Liver (tissue), 9 donors: Measurements from ENCODE around the gene PTPRD. TPM values are rescaled to one million over a fixed set of nuclear protein-coding genes. Genes with fewer than 3 reads are reported as not detected.

Source experiments
- DNase-seq: peaks from one replicate; pipeline ENCODE4 v3.0.0-alpha.2; 2017; ENCODE audit warnings: low spot score
- H3K27ac ChIP-seq, 2 donors: one replicate each; pipeline ENCODE4 v1.7.0; 2013; ENCODE audit warnings: inconsistent platforms in 2 of 2, low read length in 2 of 2, control low read depth in 1 of 2, low read depth in 1 of 2, mild to moderate bottlenecking in 1 of 2
- H3K27me3 ChIP-seq, 4 donors: one replicate each; pipeline versions ENCODE4 v1.6.1 to v1.7.0; 2013; ENCODE audit warnings: low read length in 3 of 4, inconsistent platforms in 1 of 4, mild to moderate bottlenecking in 1 of 4, moderate library complexity in 1 of 4; ENCODE audit not compliant: control insufficient read depth in 4 of 4, insufficient read depth in 4 of 4
- H3K36me3 ChIP-seq, 4 donors: one replicate each; pipeline versions ENCODE4 v1.6.1 to v1.7.0; 2013; ENCODE audit warnings: low read length in 3 of 4, mild to moderate bottlenecking in 3 of 4, low read depth in 1 of 4, moderate library complexity in 1 of 4; ENCODE audit not compliant: control insufficient read depth in 4 of 4, insufficient read depth in 3 of 4
- H3K4me1 ChIP-seq, 4 donors: one replicate each; pipeline versions ENCODE4 v1.6.1 to v1.7.0; 2013; ENCODE audit warnings: low read length in 3 of 4, mild to moderate bottlenecking in 3 of 4, moderate library complexity in 1 of 4; ENCODE audit not compliant: control insufficient read depth in 4 of 4, insufficient read depth in 4 of 4
- H3K4me3 ChIP-seq, 3 donors: one replicate each; pipeline versions ENCODE4 v1.6.1 to v1.7.0; 2013; ENCODE audit warnings: low read length in 3 of 3, control low read depth in 1 of 3, low read depth in 1 of 3, mild to moderate bottlenecking in 1 of 3
- H3K9ac ChIP-seq, 2 donors: one replicate each; pipeline ENCODE4 v1.7.0; 2013; ENCODE audit warnings: low read length in 2 of 2, mild to moderate bottlenecking in 2 of 2, moderate library complexity in 2 of 2, control low read depth in 1 of 2, low read depth in 1 of 2
- H3K9me3 ChIP-seq, 4 donors: one replicate each; pipeline versions ENCODE4 v1.6.1 to v1.7.0; 2013; ENCODE audit warnings: low read length in 3 of 4; ENCODE audit not compliant: control insufficient read depth in 4 of 4
- EGR1 ChIP-seq, 2 donors: IDR thresholded peaks; 2 replicates each; pipeline ENCODE4 v1.6.1; 2016 to 2018; ENCODE audit warnings: antibody characterized with exemption in 2 of 2, low read depth in 2 of 2
- FOXA2 ChIP-seq: IDR thresholded peaks from 2 replicates; pipeline ENCODE4 v1.6.1; 2016; ENCODE audit warnings: antibody characterized with exemption
- HNF4A ChIP-seq, 2 donors: conservative IDR thresholded peaks; 2 replicates each; pipeline ENCODE4 v1.6.1; 2016; ENCODE audit warnings: antibody characterized with exemption in 2 of 2, mild to moderate bottlenecking in 2 of 2
- MAX ChIP-seq: IDR thresholded peaks from 2 replicates; pipeline ENCODE4 v1.6.1; 2016; ENCODE audit warnings: antibody characterized with exemption
- NR2F2 ChIP-seq: IDR thresholded peaks from 2 replicates; pipeline ENCODE4 v1.6.1; 2016; ENCODE audit warnings: antibody characterized with exemption
- RAD21 ChIP-seq, 2 donors: IDR thresholded peaks; 2 replicates each; pipeline ENCODE4 v1.6.1; 2016; ENCODE audit warnings: antibody characterized with exemption in 2 of 2, mild to moderate bottlenecking in 2 of 2
- TAF1 ChIP-seq: conservative IDR thresholded peaks from 2 replicates; pipeline ENCODE4 v1.6.1; 2016; ENCODE audit warnings: antibody characterized with exemption, mild to moderate bottlenecking
- YY1 ChIP-seq: IDR thresholded peaks from 2 replicates; pipeline ENCODE4 v1.6.1; 2016; ENCODE audit warnings: antibody characterized with exemption, mild to moderate bottlenecking
- ZBTB33 ChIP-seq: IDR thresholded peaks from 2 replicates; pipeline ENCODE4 v1.6.1; 2016; ENCODE audit warnings: antibody characterized with exemption
- WGBS: extraction: QIAGEN DNeasy Blood & Tissue Kit; methylation state at CpG from one replicate; pipeline ENCODE4 v1.1.7; 2013; 5-methylcytosine and 5-hydroxymethylcytosine counted together
- polyA plus RNA-seq, 2 donors: library from polyadenylated mRNA; stranded (reverse) in 1 of 2; unstranded in 1 of 2; fragments of 200-250 nt in 1 of 2; fragments of >200 nt in 1 of 2; fragmentation: Nextera tagmentation in 1 of 2; extraction: Ambion mirVana in 1 of 2; gene quantifications; one replicate each; pipeline versions ENCODE4 v1.2.1 to v1.2.3, GENCODE V29; 2013 to 2015
- total RNA-seq, 2 donors: library from RNA; depleted of rRNA; stranded (reverse); fragments of >200 nt; gene quantifications; one replicate each; pipeline ENCODE4 v1.2.3, GENCODE V29; 2014
- TF ChIP-seq, protein P1 (sequence below): fragments of 150-350 bp; IDR thresholded peaks from 2 replicates; pipeline ENCODE4 v1.5.1; 2017; ENCODE audit warnings: improper control_type of control experiment, low read depth, low read length; ENCODE audit not compliant: missing input control
- donor health status: healthy.
- donor health status: healthy.
- donor health status: healthy.
- donor health status: healthy.
- donor health status: healthy.

Gene PTPRD
- total and polyA plus RNA-seq, 4 donors = 0.78 to 34.2 (median 4.7) TPM

- H3K27ac ChIP-seq = no peak overlapping the region
- TF ChIP-seq HNF4A (conservative IDR thresholded peaks at IDR 0.05) (no peak), TAF1 (no peak)
- H3K36me3 ChIP-seq = no peaks in the 10 kb centered on the region
- no peak overlapping the region for H3K4me3 ChIP-seq
- no peaks in the 10 kb centered on the region for H3K27me3 ChIP-seq
- DNase-seq = no peak
- no peak overlapping the region for H3K9ac ChIP-seq
- WGBS = 70% methylated on average over 5 of the region's 5 CpGs
- no peaks in the 10 kb centered on the region for H3K9me3 ChIP-seq
- no peaks in the 10 kb centered on the region for H3K4me1 ChIP-seq
These were observed 41.1 kb downstream of the PTPRD start for GRCh38 chr9:10571699-10572098.

- Histone ChIP-seq H3K27me3 (peaks cover 0 to 2% (median 0%) of the 10 kb centered on the region in 4 donors), H3K4me3 (no peak overlapping the region), H3K4me1 (no peaks in the 10 kb centered on the region), H3K27ac (no peak overlapping the region), H3K9me3 (no peaks in the 10 kb centered on the region), H3K9ac (no peak overlapping the region), H3K36me3 (no peaks in the 10 kb centered on the region)
- no peak for DNase-seq
- 28% methylated on average over 1 of the region's 1 CpG for WGBS
- TF ChIP-seq RAD21 (IDR thresholded peaks at IDR 0.05) = no peak
- TF ChIP-seq ZBTB33 = no peak
These were observed 46.0 kb downstream of the PTPRD start for GRCh38 chr9:10566848-10567247.

GRCh38 chr9:10562581-10563343 lies 50.0 kb downstream of the PTPRD start:
- Histone ChIP-seq H3K36me3 (no peaks in the 10 kb centered on the region), H3K9me3 (no peaks in the 10 kb centered on the region), H3K27ac (no peak overlapping the region), H3K27me3 (peaks cover 0 to 2% (median 0%) of the 10 kb centered on the region in 4 donors), H3K4me3 (no peak overlapping the region), H3K4me1 (no peaks in the 10 kb centered on the region), H3K9ac (no peak overlapping the region)
- 68% methylated on average over 1 of the region's 1 CpG for WGBS
- DNase-seq = no peak
- TF ChIP-seq ZBTB33 (no peak), NR2F2 (no peak), FOXA2 (no peak), EGR1 (IDR thresholded peaks at IDR 0.05; ENCODE audit: low read depth in 2 of 2) (no peak), MAX (no peak), YY1 (no peak)
- TF ChIP-seq, protein P1, sequence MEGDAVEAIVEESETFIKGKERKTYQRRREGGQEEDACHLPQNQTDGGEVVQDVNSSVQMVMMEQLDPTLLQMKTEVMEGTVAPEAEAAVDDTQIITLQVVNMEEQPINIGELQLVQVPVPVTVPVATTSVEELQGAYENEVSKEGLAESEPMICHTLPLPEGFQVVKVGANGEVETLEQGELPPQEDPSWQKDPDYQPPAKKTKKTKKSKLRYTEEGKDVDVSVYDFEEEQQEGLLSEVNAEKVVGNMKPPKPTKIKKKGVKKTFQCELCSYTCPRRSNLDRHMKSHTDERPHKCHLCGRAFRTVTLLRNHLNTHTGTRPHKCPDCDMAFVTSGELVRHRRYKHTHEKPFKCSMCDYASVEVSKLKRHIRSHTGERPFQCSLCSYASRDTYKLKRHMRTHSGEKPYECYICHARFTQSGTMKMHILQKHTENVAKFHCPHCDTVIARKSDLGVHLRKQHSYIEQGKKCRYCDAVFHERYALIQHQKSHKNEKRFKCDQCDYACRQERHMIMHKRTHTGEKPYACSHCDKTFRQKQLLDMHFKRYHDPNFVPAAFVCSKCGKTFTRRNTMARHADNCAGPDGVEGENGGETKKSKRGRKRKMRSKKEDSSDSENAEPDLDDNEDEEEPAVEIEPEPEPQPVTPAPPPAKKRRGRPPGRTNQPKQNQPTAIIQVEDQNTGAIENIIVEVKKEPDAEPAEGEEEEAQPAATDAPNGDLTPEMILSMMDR = no peak
